IMR-90 (cell line): ENCODE results near the gene PPP4C. TPM values are rescaled to one million over a fixed set of nuclear protein-coding genes. Genes with fewer than 3 reads are reported as not detected.
A peak's percentile ranks its signal among the peaks of the same experiment; 100 is the strongest.

Experiments used
- ATAC-seq: fragments of 200-7000 bp; cut with Tn5 transposase; 2 replicates; pipeline ENCODE4 v1.9.1; 2020; ENCODE audit warnings: low read depth, mild to moderate bottlenecking, moderate library complexity
- BruUV-seq: library from RNA; stranded (reverse); fragments of 400-500 nt; replicated peaks from 2 replicates; lab custom pipeline; 2021; lab: Mats Ljungman, UMichigan
- CTCF ChIA-PET: fragments of 300-600 bp; formaldehyde crosslinking; extraction: SDS; loops from one replicate; lab custom pipeline; 2021; ENCODE audit warnings: antibody characterized with exemption; lab: Yijun Ruan, JAX
- POLR2A ChIA-PET: fragments of 300-600 bp; sonication (Branson Sonifier 250); formaldehyde crosslinking; loops from one replicate; lab custom pipeline; 2022; ENCODE audit warnings: antibody characterized with exemption; ENCODE audit not compliant: unreplicated experiment; lab: Charles Lee
- DNase-seq: peaks from one replicate; pipeline ENCODE4 v3.0.0; 2013
- H2AFZ ChIP-seq: replicated peaks from 2 replicates; pipeline ENCODE3; 2013; ENCODE audit warnings: low read length, mild to moderate bottlenecking; ENCODE audit not compliant: poor library complexity
- H2AK5ac ChIP-seq: 2 replicates; pipeline ENCODE4 v1.6.1; 2013; ENCODE audit warnings: low read depth, low read length, inconsistent platforms
- H2AK9ac ChIP-seq: replicated peaks from 2 replicates; pipeline ENCODE3; 2013; ENCODE audit warnings: mild to moderate bottlenecking, low read depth, low read length, moderate library complexity; ENCODE audit not compliant: poor library complexity
- H2BK120ac ChIP-seq: 2 replicates; pipeline ENCODE4 v1.6.1; 2013; ENCODE audit warnings: low read depth, low read length, inconsistent platforms
- H2BK15ac ChIP-seq: 3 replicates; pipeline ENCODE4 v1.6.1; 2013; ENCODE audit warnings: low read depth, low read length, inconsistent platforms
- H2BK20ac ChIP-seq: 2 replicates; pipeline ENCODE4 v1.6.1; 2013; ENCODE audit warnings: low read depth, mild to moderate bottlenecking, inconsistent platforms, low read length, moderate library complexity
- H2BK5ac ChIP-seq: 2 replicates; pipeline ENCODE4 v1.6.1; 2013; ENCODE audit warnings: mild to moderate bottlenecking, low read depth, low read length, inconsistent platforms; ENCODE audit not compliant: poor library complexity, severe bottlenecking
- H3K14ac ChIP-seq: replicated peaks from 2 replicates; pipeline ENCODE4 v1.6.1; 2013; ENCODE audit warnings: low read depth, low read length, inconsistent platforms
- H3K18ac ChIP-seq: 2 replicates; pipeline ENCODE4 v1.6.1; 2013; ENCODE audit warnings: low read depth, low read length, control low read depth
- H3K23ac ChIP-seq: 2 replicates; pipeline ENCODE4 v1.6.1; 2013; ENCODE audit warnings: low read depth, low read length, inconsistent platforms
- H3K27ac ChIP-seq: 2 replicates; pipeline ENCODE4 v1.5.1; 2013; ENCODE audit warnings: mild to moderate bottlenecking, control low read depth, low read length; ENCODE audit not compliant: insufficient read depth
- H3K27me3 ChIP-seq: 2 replicates; pipeline ENCODE4 v1.6.1; 2013; ENCODE audit warnings: low read length; ENCODE audit not compliant: control insufficient read depth, insufficient read depth
- H3K36me3 ChIP-seq: 2 replicates; pipeline ENCODE4 v1.6.1; 2013; ENCODE audit warnings: low read length, mixed read lengths; ENCODE audit not compliant: control insufficient read depth, insufficient read depth
- H3K4ac ChIP-seq: 2 replicates; pipeline ENCODE4 v1.6.1; 2013; ENCODE audit warnings: low read depth, low read length, inconsistent platforms
- H3K4me1 ChIP-seq: 2 replicates; pipeline ENCODE4 v1.6.1; 2013; ENCODE audit warnings: low read length, mixed read lengths; ENCODE audit not compliant: control insufficient read depth, insufficient read depth
- H3K4me2 ChIP-seq: 2 replicates; pipeline ENCODE4 v1.6.1; 2013; ENCODE audit warnings: low read depth, mild to moderate bottlenecking, control low read depth, low read length, moderate library complexity
- H3K4me3 ChIP-seq: 2 replicates; pipeline ENCODE4 v1.5.1; 2013; ENCODE audit warnings: low read depth, mild to moderate bottlenecking, control low read depth, low read length, moderate library complexity; ENCODE audit not compliant: insufficient read depth
- H3K56ac ChIP-seq: 2 replicates; pipeline ENCODE4 v1.6.1; 2013; ENCODE audit warnings: low read length, inconsistent platforms; ENCODE audit not compliant: insufficient read depth; ENCODE audit errors: extremely low read depth
- H3K79me1 ChIP-seq, 2 experiments: 2 replicates each; pipeline ENCODE4 v1.6.1; 2013; ENCODE audit warnings: low read length in 2 of 2, inconsistent platforms in 1 of 2, low read depth in 1 of 2
- H3K9ac ChIP-seq: 2 replicates; pipeline ENCODE4 v1.6.1; 2013; ENCODE audit warnings: low read depth, low read length, control low read depth
- H3K9me1 ChIP-seq: 2 replicates; pipeline ENCODE4 v1.6.1; 2013; ENCODE audit warnings: low read length, inconsistent platforms; ENCODE audit not compliant: insufficient read depth
- H3K9me3 ChIP-seq: 2 replicates; pipeline ENCODE4 v1.6.1; 2013; ENCODE audit warnings: low read length; ENCODE audit not compliant: control insufficient read depth, insufficient read depth
- H4K20me1 ChIP-seq: 2 replicates; pipeline ENCODE4 v1.6.1; 2013; ENCODE audit warnings: low read length, inconsistent platforms; ENCODE audit not compliant: insufficient read depth
- H4K5ac ChIP-seq: 2 replicates; pipeline ENCODE4 v1.6.1; 2013; ENCODE audit warnings: mild to moderate bottlenecking, low read depth, low read length, control low read depth
- H4K8ac ChIP-seq, 2 experiments: 2 replicates each; pipeline ENCODE4 v1.6.1; 2013; ENCODE audit warnings: low read depth in 2 of 2, low read length in 2 of 2, control low read depth in 1 of 2, inconsistent platforms in 1 of 2
- H4K91ac ChIP-seq: 2 replicates; pipeline ENCODE4 v1.6.1; 2013; ENCODE audit warnings: low read depth, low read length, inconsistent platforms; ENCODE audit not compliant: insufficient read depth
- BHLHE40 ChIP-seq: fragments of 150-350 bp; IDR thresholded peaks from 2 replicates; pipeline ENCODE4 v1.6.1; 2016; ENCODE audit warnings: mild to moderate bottlenecking, low read depth, low read length
- CEBPB ChIP-seq: IDR thresholded peaks from 2 replicates; pipeline ENCODE4 v1.6.1; 2012; ENCODE audit warnings: low read depth, low read length, improper control_type of control experiment
- CHD1 ChIP-seq: IDR thresholded peaks from 2 replicates; pipeline ENCODE4 v1.6.1; 2012; ENCODE audit warnings: low read depth, low read length, improper control_type of control experiment
- FOS ChIP-seq: fragments of 150-350 bp; IDR thresholded peaks from 2 replicates; pipeline ENCODE4 v1.6.1; 2016; ENCODE audit warnings: low read depth, low read length
- MAFK ChIP-seq: IDR thresholded peaks from 2 replicates; pipeline ENCODE4 v1.6.1; 2012; ENCODE audit warnings: low read depth, low read length, improper control_type of control experiment
- MXI1 ChIP-seq: IDR thresholded peaks from 2 replicates; pipeline ENCODE4 v1.6.1; 2012; ENCODE audit warnings: low read depth, mild to moderate bottlenecking, low read length, moderate library complexity, borderline replicate concordance
- NFE2L2 ChIP-seq: fragments of 150-350 bp; IDR thresholded peaks from 2 replicates; pipeline ENCODE4 v1.6.1; 2016; ENCODE audit warnings: low read depth, mild to moderate bottlenecking, low read length
- POLR2A ChIP-seq: IDR thresholded peaks from 2 replicates; pipeline ENCODE4 v1.6.1; 2012; ENCODE audit warnings: mild to moderate bottlenecking, low read depth, low read length
- RAD21 ChIP-seq: IDR thresholded peaks from 2 replicates; pipeline ENCODE4 v1.6.1; 2012; ENCODE audit warnings: low read length, improper control_type of control experiment
- RCOR1 ChIP-seq: IDR thresholded peaks from 2 replicates; pipeline ENCODE4 v1.6.1; 2012; ENCODE audit warnings: mild to moderate bottlenecking, low read length, improper control_type of control experiment; ENCODE audit not compliant: insufficient replicate concordance
- RFX5 ChIP-seq: IDR thresholded peaks from 2 replicates; pipeline ENCODE4 v1.8.0; 2012; ENCODE audit warnings: low read depth, mild to moderate bottlenecking, low read length, moderate library complexity
- SMC3 ChIP-seq: fragments of 150-350 bp; IDR thresholded peaks from 2 replicates; pipeline ENCODE4 v1.6.1; 2016; ENCODE audit warnings: low read depth, mild to moderate bottlenecking, antibody characterized with exemption, low read length, moderate library complexity
- WGBS, 2 experiments: methylation state at CpG; one replicate each; pipeline versions ENCODE4 v1.1.5 to v1.1.7; 2013; ENCODE audit warnings: missing lambda C conversion rate in 2 of 2; ENCODE audit not compliant: insufficient read length in 1 of 2; ENCODE audit errors: extremely low coverage in 2 of 2; 5-methylcytosine and 5-hydroxymethylcytosine counted together
- dilution Hi-C: fragments of 300-500 bp; cut with HindIII; formaldehyde crosslinking; loops from one replicate; pipeline ENCODE4 v1.14.3; 2018; ENCODE audit warnings: low sequenced_read_pairs; ENCODE audit not compliant: unreplicated experiment
- in situ Hi-C: fragments of 300-500 bp; cut with MboI; formaldehyde crosslinking; loops from 3 replicates; pipeline ENCODE4 v1.14.3; 2019; ENCODE audit warnings: low sequenced_read_pairs, inconsistent platforms, mixed read lengths
- intact Hi-C: fragments of 100-400 bp; cut with micrococcal nuclease; formaldehyde crosslinking; loops from 2 replicates; pipeline ENCODE4 v1.10.0; 2022
- polyA plus RNA-seq, 3 experiments: library from polyadenylated mRNA; depleted of rRNA; stranded (reverse); fragments of >200 nt; gene quantifications; 2 replicates each; pipeline ENCODE4 v1.2.3, GENCODE V29; 2012; ENCODE audit warnings: low replicate concordance in 1 of 3
- total RNA-seq: library from RNA; depleted of rRNA; stranded (reverse); fragments of >200 nt; gene quantifications from 2 replicates; pipeline ENCODE4 v1.2.3, GENCODE V29; 2012
- TF ChIP-seq, protein P1 (sequence below): fragments of 150-350 bp; IDR thresholded peaks from 2 replicates; pipeline ENCODE4 v1.6.1; 2016; ENCODE audit warnings: low read depth, mild to moderate bottlenecking, low read length, moderate library complexity, borderline replicate concordance
- TF ChIP-seq, protein P2 (sequence below): fragments of 150-350 bp; IDR thresholded peaks from 2 replicates; pipeline ENCODE4 v1.6.1; 2017; ENCODE audit warnings: mild to moderate bottlenecking, antibody characterized with exemption, low read length, low read depth

PPP4C gene
- total and polyA plus RNA-seq, 2 of the 4 experiments (the other 2 are of a cell fraction) = 200 to 209 TPM

DNA sequence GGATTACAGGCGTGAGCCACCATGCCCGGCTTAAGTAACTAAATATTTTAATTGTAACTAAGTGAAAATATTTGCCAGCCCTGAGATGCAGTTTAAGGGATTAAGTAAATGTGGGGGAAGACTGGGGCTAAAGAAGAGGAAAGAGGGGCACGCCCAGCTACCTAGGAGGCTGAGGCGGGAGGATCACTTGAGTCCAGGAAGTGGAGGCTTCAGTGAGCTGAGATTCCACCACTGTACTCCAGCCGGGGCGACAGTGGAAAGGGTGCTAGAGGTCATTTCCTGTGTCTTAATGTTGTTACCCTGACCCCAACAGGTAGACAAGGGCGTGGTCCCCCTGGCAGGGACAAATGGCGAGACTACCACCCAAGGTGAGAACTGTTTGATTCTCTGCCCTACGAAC is 7.5 kb upstream of the PPP4C start:
- H2BK20ac ChIP-seq = no peak overlapping the region
- peak overlapping the region; percentile 22; the same call in 1 of the 2 replicates for H3K9ac ChIP-seq
- no peaks in the 10 kb centered on the region for H3K27me3 ChIP-seq
- peaks cover 22% of the 10 kb centered on the region for H3K9me1 ChIP-seq
- no peak overlapping the region for H2BK120ac ChIP-seq
- 0 out of 2 replicates have a peak overlapping the region, but pooled peaks have one; percentile 72 for H3K23ac ChIP-seq
- H3K4me1 ChIP-seq = peaks cover 30% of the 10 kb centered on the region
- ATAC-seq = no peak
- no peak overlapping the region for H4K5ac ChIP-seq
- H4K20me1 ChIP-seq = peaks cover 65% of the 10 kb centered on the region
- POLR2A ChIA-PET = no interaction called here
- peaks cover 28 to 64% of the 10 kb centered on the region in 2 experiments for H3K79me1 ChIP-seq
- 0 out of 2 replicates have a peak overlapping the region, but pooled peaks have one; percentile 3 for H3K27ac ChIP-seq
- no peak overlapping the region for H2AK5ac ChIP-seq
- in situ Hi-C loops (no loop called here), dilution Hi-C loops (no loop called here), intact Hi-C loops (no loop called here)
- H2AFZ ChIP-seq = peak overlapping the region; percentile 1
- no peak overlapping the region for H3K4ac ChIP-seq
- no peak overlapping the region for H2BK15ac ChIP-seq
- no peaks in the 10 kb centered on the region for H3K9me3 ChIP-seq
- H3K36me3 ChIP-seq = peaks cover 61% of the 10 kb centered on the region
- 83% methylated on average over 2 of the region's 9 CpGs; no CpG with 5 or more reads in 1 of the 2 experiments for WGBS, 2 experiments
- no peak overlapping the region for H2BK5ac ChIP-seq
- peak overlapping the region; percentile 31; the same call in 1 of the 2 replicates for H3K4me2 ChIP-seq
- no TSS peak for BruUV-seq
- no peak overlapping the region; the same call in 1 of the 2 replicates for H3K4me3 ChIP-seq
- TF ChIP-seq BHLHE40 (no peak), RCOR1 (no peak), NFE2L2 (no peak), RFX5 (no peak), CHD1 (no peak), RAD21 (no peak), MAFK (no peak), FOS (no peak), CEBPB (no peak), SMC3 (no peak), POLR2A (no peak), MXI1 (no peak)
- TF ChIP-seq, protein P1, sequence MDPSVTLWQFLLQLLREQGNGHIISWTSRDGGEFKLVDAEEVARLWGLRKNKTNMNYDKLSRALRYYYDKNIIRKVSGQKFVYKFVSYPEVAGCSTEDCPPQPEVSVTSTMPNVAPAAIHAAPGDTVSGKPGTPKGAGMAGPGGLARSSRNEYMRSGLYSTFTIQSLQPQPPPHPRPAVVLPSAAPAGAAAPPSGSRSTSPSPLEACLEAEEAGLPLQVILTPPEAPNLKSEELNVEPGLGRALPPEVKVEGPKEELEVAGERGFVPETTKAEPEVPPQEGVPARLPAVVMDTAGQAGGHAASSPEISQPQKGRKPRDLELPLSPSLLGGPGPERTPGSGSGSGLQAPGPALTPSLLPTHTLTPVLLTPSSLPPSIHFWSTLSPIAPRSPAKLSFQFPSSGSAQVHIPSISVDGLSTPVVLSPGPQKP = no peak
- TF ChIP-seq, protein P2, sequence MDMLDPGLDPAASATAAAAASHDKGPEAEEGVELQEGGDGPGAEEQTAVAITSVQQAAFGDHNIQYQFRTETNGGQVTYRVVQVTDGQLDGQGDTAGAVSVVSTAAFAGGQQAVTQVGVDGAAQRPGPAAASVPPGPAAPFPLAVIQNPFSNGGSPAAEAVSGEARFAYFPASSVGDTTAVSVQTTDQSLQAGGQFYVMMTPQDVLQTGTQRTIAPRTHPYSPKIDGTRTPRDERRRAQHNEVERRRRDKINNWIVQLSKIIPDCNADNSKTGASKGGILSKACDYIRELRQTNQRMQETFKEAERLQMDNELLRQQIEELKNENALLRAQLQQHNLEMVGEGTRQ = no peak
- DNase-seq = no peak
- no peak overlapping the region for H4K91ac ChIP-seq
- CTCF ChIA-PET = no interaction called here
- H2AK9ac ChIP-seq = peak overlapping the region; percentile 3
- H4K8ac ChIP-seq = no peak overlapping the region
- H3K14ac ChIP-seq = no peak overlapping the region
- no peak overlapping the region for H3K18ac ChIP-seq
- no peak overlapping the region for H3K56ac ChIP-seq
